ENCODE data around the gene SORT1. TPM values are rescaled to one million over a fixed set of nuclear protein-coding genes. Genes with fewer than 3 reads are reported as not detected.
"Not testable (repeated sequence)": the region's sequence is repeated elsewhere in the genome, so short reads cannot be mapped to it uniquely, and the experiment has no call there.

Gene SORT1
- total RNA-seq, 4 donors from 2014 or later = 55.8 to 79.2 (median 68.3) TPM

DNA sequence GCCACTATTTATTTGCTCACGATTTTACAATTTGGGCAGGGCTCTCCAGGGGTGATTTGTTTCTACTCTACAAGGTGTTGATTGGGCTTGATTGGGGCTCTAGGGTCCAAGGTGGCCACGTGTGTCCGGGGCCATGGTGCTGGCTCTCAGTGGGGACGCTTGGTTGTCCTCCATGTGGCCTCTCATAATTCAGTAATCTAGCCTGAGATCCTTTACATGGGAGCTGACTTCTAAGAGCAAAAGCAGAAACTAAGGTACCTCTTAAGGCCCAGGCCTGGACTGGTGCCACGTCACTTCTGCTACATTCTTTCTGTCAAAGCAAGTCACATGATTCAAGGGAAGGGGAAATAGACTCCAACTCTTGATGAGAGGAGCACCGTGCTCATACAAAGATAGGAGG is 106.7 kb downstream of the SORT1 start:
- TF ChIP-seq CTCF (IDR thresholded peaks at IDR 0.05) = no peak
- ATAC-seq (ENCODE audit: low FRiP score) (no peak), DNase-seq (ENCODE audit: low spot score) (no peak)

GRCh38 chr1:109290137-109290536 is 107.6 kb downstream of the SORT1 start:
- no peak for TF ChIP-seq CTCF (IDR thresholded peaks at IDR 0.05)
- ATAC-seq (ENCODE audit: low FRiP score) (no peak), DNase-seq (ENCODE audit: low spot score) (no peak)

- not testable (repeated sequence) for ATAC-seq (ENCODE audit: low FRiP score); DNase-seq (ENCODE audit: low spot score)
These were observed 111.0 kb downstream of the SORT1 start for GRCh38 chr1:109286762-109287161.

GRCh38 chr1:109283748-109284600 is 113.7 kb downstream of the SORT1 start:
- DNase-seq (ENCODE audit: low spot score) (no peak), ATAC-seq (ENCODE audit: low FRiP score) (no peak)
- TF ChIP-seq CTCF (IDR thresholded peaks at IDR 0.05) = no peak

- peak; percentile 95 for DNase-seq (ENCODE audit: low spot score)
- peak in 1 of 3 donors; percentile 12 for TF ChIP-seq CTCF (IDR thresholded peaks at IDR 0.05)
- peak; percentile 98 for ATAC-seq (ENCODE audit: low FRiP score)
These were observed 114.6 kb downstream of the SORT1 start, which contains the start of gene PSRC1 for GRCh38 chr1:109282952-109283747. TSS of gene PSRC1 (minus strand) at chr1:109283145.

DNA sequence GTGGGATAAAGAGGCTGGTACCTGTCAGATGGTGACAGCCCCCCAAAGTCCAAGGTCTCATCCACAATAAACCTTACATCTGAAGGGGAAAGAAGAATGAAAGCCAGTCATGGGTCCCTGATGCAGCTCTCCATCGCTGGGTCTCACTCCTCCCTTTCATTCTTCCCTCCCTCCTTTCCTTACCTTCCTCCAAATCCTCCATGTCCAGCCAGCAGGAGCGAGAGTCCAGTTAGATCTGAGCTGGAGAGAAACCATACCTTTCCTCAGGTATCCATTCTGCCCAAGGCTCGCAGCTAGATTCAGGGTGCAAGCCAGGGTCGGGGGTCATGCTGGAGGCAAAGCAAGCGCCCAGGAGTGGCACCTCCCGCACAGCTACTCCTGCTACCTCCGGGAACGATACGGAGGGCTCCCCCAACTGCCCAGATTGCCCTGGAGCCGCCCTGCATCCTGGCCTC is 115.2 kb downstream of the SORT1 start:
- TF ChIP-seq CTCF (IDR thresholded peaks at IDR 0.05) = no peak
- ATAC-seq (ENCODE audit: low FRiP score) (no peak), DNase-seq (ENCODE audit: low spot score) (no peak)

GRCh38 chr1:109281680-109282496 is 115.8 kb downstream of the SORT1 start:
- DNase-seq (ENCODE audit: low spot score) = no peak
- ATAC-seq (ENCODE audit: low FRiP score) = no peak
- TF ChIP-seq CTCF (IDR thresholded peaks at IDR 0.05) = no peak

Measured in omental fat pad (tissue), 4 donors.